GM18870 (cell line): Measurements from ENCODE around the gene KLHL22.
"Not testable (repeated sequence)": the region's sequence is repeated elsewhere in the genome, so short reads cannot be mapped to it uniquely, and the experiment has no call there.

ENCODE experiments used
- ATAC-seq: cut with Tn5 transposase; IDR thresholded peaks from one replicate; pipeline ENCODE4 v1.9.1; 2021; ENCODE audit warnings: moderate library complexity; ENCODE audit not compliant: unreplicated experiment

Gene KLHL22

GRCh38 chr22:20404881-20405280 lies 90.7 kb downstream of the KLHL22 start:
- ATAC-seq = no peak

GRCh38 chr22:20403779-20404140 lies 91.8 kb downstream of the KLHL22 start:
- ATAC-seq = no peak

GRCh38 chr22:20402960-20403778 lies 92.4 kb downstream of the KLHL22 start:
- no peak for ATAC-seq

- no peak for ATAC-seq
These were observed 94.1 kb downstream of the KLHL22 start for GRCh38 chr22:20401376-20402014.

GRCh38 chr22:20400606-20401375 lies 94.8 kb downstream of the KLHL22 start:
- no peak for ATAC-seq

GRCh38 chr22:20399866-20400605 lies 95.6 kb downstream of the KLHL22 start:
- ATAC-seq = no peak

GRCh38 chr22:20398420-20398819 lies 97.2 kb downstream of the KLHL22 start:
- ATAC-seq = no peak

GRCh38 chr22:20397498-20397897 lies 98.1 kb downstream of the KLHL22 start:
- no peak for ATAC-seq

GRCh38 chr22:20396639-20397038 lies 99.0 kb downstream of the KLHL22 start:
- no peak for ATAC-seq

- ATAC-seq = no peak
These were observed 99.7 kb downstream of the KLHL22 start for GRCh38 chr22:20395907-20396287.

GRCh38 chr22:20395181-20395906 lies 100.3 kb downstream of the KLHL22 start:
- ATAC-seq = no peak

GRCh38 chr22:20393705-20394476 lies 101.7 kb downstream of the KLHL22 start, which contains the start of gene ZNF74:
Gene ZNF74, plus strand, starts transcription at chr22:20394151. Its CDS starts 478 bp downstream, at chr22:20394629.
- no peak for ATAC-seq

- no peak for ATAC-seq
These were observed 102.5 kb downstream of the KLHL22 start for GRCh38 chr22:20392983-20393704.

- ATAC-seq = not testable (repeated sequence)
These were observed 103.2 kb downstream of the KLHL22 start for GRCh38 chr22:20392365-20392881.
